IPS DF 4.7 (cell line): ENCODE results near the gene DAPK1.

Source experiments
- DNase-seq: peaks from one replicate; pipeline ENCODE4 v3.0.0-alpha.2; 2013; ENCODE audit warnings: low spot score; ENCODE audit errors: extremely low read depth

The DAPK1 gene

GRCh38 chr9:87682618-87683017 is 185.0 kb downstream of the DAPK1 start:
- no peak for DNase-seq

- no peak for DNase-seq
These were observed 186.3 kb downstream of the DAPK1 start for GRCh38 chr9:87683751-87684626.

- DNase-seq: no peak
These were observed 187.1 kb downstream of the DAPK1 start for GRCh38 chr9:87684627-87685219.

GRCh38 chr9:87685441-87685840 is 187.8 kb downstream of the DAPK1 start:
- DNase-seq: no peak

GRCh38 chr9:87685871-87686519 is 188.3 kb downstream of the DAPK1 start:
- no peak for DNase-seq

- DNase-seq: no peak
These were observed 188.9 kb downstream of the DAPK1 start for GRCh38 chr9:87686520-87687090.

GRCh38 chr9:87687207-87687606 is 189.5 kb downstream of the DAPK1 start:
- DNase-seq: no peak

- DNase-seq: no peak
These were observed 196.6 kb downstream of the DAPK1 start for GRCh38 chr9:87694236-87694755.

- DNase-seq: no peak
These were observed 197.9 kb downstream of the DAPK1 start for GRCh38 chr9:87695523-87695922.

- no peak for DNase-seq
These were observed 199.0 kb downstream of the DAPK1 start for GRCh38 chr9:87696641-87697040.

- DNase-seq: no peak
These were observed 200.6 kb downstream of the DAPK1 start for GRCh38 chr9:87698069-87698809.

GRCh38 chr9:87699835-87700234 is 202.2 kb downstream of the DAPK1 start:
- DNase-seq: no peak

GRCh38 chr9:87701491-87701890 is 203.8 kb downstream of the DAPK1 start:
- DNase-seq: no peak

- no peak for DNase-seq
These were observed 204.3 kb downstream of the DAPK1 start for GRCh38 chr9:87701931-87702421.

- DNase-seq: no peak
These were observed 205.3 kb downstream of the DAPK1 start for GRCh38 chr9:87702921-87703320.

GRCh38 chr9:87703636-87704276 is 206.1 kb downstream of the DAPK1 start:
- DNase-seq: no peak

GRCh38 chr9:87704342-87704741 is 206.7 kb downstream of the DAPK1 start:
- no peak for DNase-seq

GRCh38 chr9:87706066-87706739 is 208.5 kb downstream of the DAPK1 start:
- no peak for DNase-seq

GRCh38 chr9:87707805-87708506 is 210.3 kb downstream of the DAPK1 start:
- no peak for DNase-seq
